K562 (cell line): ENCODE measurements around the gene PRMT5. TPM values are rescaled to one million over a fixed set of nuclear protein-coding genes. Genes with fewer than 3 reads are reported as not detected.

ENCODE experiments used
- ARID2 ChIP-seq: fragments of 450-650 bp; IDR thresholded peaks from 2 replicates; pipeline ENCODE4 v1.6.1; 2017; ENCODE audit warnings: antibody characterized with exemption, mild to moderate bottlenecking
- ATF7 ChIP-seq: fragments of 450-650 bp; IDR thresholded peaks from 2 replicates; pipeline ENCODE4 v1.7.1; 2014; ENCODE audit warnings: mild to moderate bottlenecking, moderate library complexity
- BRCA1 ChIP-seq, 2 experiments: fragments of 450-650 bp in 1 of 2; sonication (generic) in 1 of 2; formaldehyde crosslinking in 1 of 2; IDR thresholded peaks; 2 replicates each; pipeline versions ENCODE4 v1.5.0 to v1.6.1; 2017 to 2020; ENCODE audit warnings: mild to moderate bottlenecking in 1 of 2, missing genetic modification reagents in 1 of 2
- E2F3 ChIP-seq: fragments of 250-450 bp; sonication (Bioruptor Pico); IDR thresholded peaks from 2 replicates; pipeline ENCODE4 v1.4.0; 2020; ENCODE audit warnings: mild to moderate bottlenecking
- E4F1 ChIP-seq: fragments of 250-450 bp; sonication (Bioruptor Pico); IDR thresholded peaks from 2 replicates; pipeline ENCODE4 v1.5.0; 2021; ENCODE audit warnings: mild to moderate bottlenecking, borderline replicate concordance
- ETV5 ChIP-seq: sonication (generic); formaldehyde crosslinking; IDR thresholded peaks from 2 replicates; pipeline ENCODE4 v1.4.0; 2020; ENCODE audit warnings: low read depth, mild to moderate bottlenecking, missing genetic modification reagents
- HNRNPH1 ChIP-seq: fragments of 200-400 bp; formaldehyde crosslinking; optimal IDR thresholded peaks from 2 replicates; pipeline ENCODE3; 2017; ENCODE audit warnings: low read depth, mild to moderate bottlenecking, low read length, moderate library complexity
- LARP7 ChIP-seq: fragments of 450-650 bp; IDR thresholded peaks from 2 replicates; pipeline ENCODE4 v1.6.1; 2016
- MYC ChIP-seq, 2 experiments: fragments of 250-450 bp in 1 of 2; sonication (Bioruptor Pico) in 1 of 2; IDR thresholded peaks; 2 replicates each; pipeline versions ENCODE4 v1.5.1 to v1.6.1; 2012 to 2021; ENCODE audit warnings: low read depth in 2 of 2, borderline replicate concordance in 1 of 2, improper control_type of control experiment in 1 of 2, low read length in 1 of 2, mild to moderate bottlenecking in 1 of 2, moderate library complexity in 1 of 2
- NCOA6 ChIP-seq: fragments of 450-650 bp; IDR thresholded peaks from 2 replicates; pipeline ENCODE4 v1.6.1; 2017; ENCODE audit warnings: mild to moderate bottlenecking
- PHB2 ChIP-seq: fragments of 450-650 bp; IDR thresholded peaks from 2 replicates; pipeline ENCODE4 v1.6.1; 2017; ENCODE audit warnings: low read depth
- POU5F1 ChIP-seq: fragments of 150-350 bp; IDR thresholded peaks from 2 replicates; pipeline ENCODE4 v1.6.1; 2014; ENCODE audit warnings: borderline replicate concordance, low read length, low read depth, mild to moderate bottlenecking; ENCODE audit not compliant: partially characterized antibody
- RBM17 ChIP-seq: fragments of 200-400 bp; formaldehyde crosslinking; IDR thresholded peaks from 2 replicates; pipeline ENCODE4 v1.6.1; 2017; ENCODE audit warnings: low read depth, mild to moderate bottlenecking, low read length, borderline replicate concordance
- RBM39 ChIP-seq: fragments of 200-400 bp; formaldehyde crosslinking; optimal IDR thresholded peaks from 2 replicates; pipeline ENCODE3; 2018; ENCODE audit warnings: low read depth, low read length
- SMAD1 ChIP-seq: fragments of 150-350 bp; IDR thresholded peaks from 2 replicates; pipeline ENCODE4 v1.6.1; 2014; ENCODE audit warnings: low read length, low read depth; ENCODE audit not compliant: partially characterized antibody
- SP1 ChIP-seq: sonication (generic); formaldehyde crosslinking; IDR thresholded peaks from 2 replicates; pipeline ENCODE4 v1.8.1; 2022; ENCODE audit warnings: mild to moderate bottlenecking, missing genetic modification reagents
- TBL1XR1 ChIP-seq, 2 experiments: IDR thresholded peaks; 2 replicates each; pipeline ENCODE4 v1.6.1; 2012; ENCODE audit warnings: improper control_type of control experiment in 2 of 2, low read length in 2 of 2, mild to moderate bottlenecking in 1 of 2
- ZBTB9 ChIP-seq: fragments of 450-650 bp; formaldehyde crosslinking; IDR thresholded peaks from 2 replicates; pipeline ENCODE4 v1.4.0; 2020; ENCODE audit warnings: mild to moderate bottlenecking, moderate library complexity
- ZNF239 ChIP-seq: fragments of 250-450 bp; sonication (Bioruptor Pico); IDR thresholded peaks from 2 replicates; pipeline ENCODE4 v1.4.0; 2020; ENCODE audit warnings: mild to moderate bottlenecking
- ZNF444 ChIP-seq: fragments of 250-450 bp; sonication (Bioruptor Pico); IDR thresholded peaks from 2 replicates; pipeline ENCODE4 v1.4.0; 2020; ENCODE audit warnings: mild to moderate bottlenecking, moderate library complexity
- ZNF592 ChIP-seq: fragments of 450-650 bp; IDR thresholded peaks from 2 replicates; pipeline ENCODE4 v1.6.1; 2017; ENCODE audit warnings: antibody characterized with exemption, mild to moderate bottlenecking
- polyA plus RNA-seq, 8 experiments: library from polyadenylated mRNA; depleted of rRNA in 4 of 8; stranded (reverse) in 5 of 8; unstranded in 3 of 8; fragments of >200 nt; fragmentation: Nextera tagmentation in 2 of 8; fragmentation: Illumina TruSeq in 1 of 8; extraction: Ambion mirVana in 2 of 8; extraction: Trizol in 1 of 8; gene quantifications; 2 replicates each; pipeline versions ENCODE4 v1.2.1 to v1.2.3, GENCODE V29; 2011 to 2014; ENCODE audit warnings: inconsistent platforms in 1 of 8, missing spikeins in 1 of 8
- total RNA-seq, 7 experiments: library from RNA; depleted of rRNA in 6 of 7; stranded (reverse); fragments of >200 nt in 6 of 7; fragmentation: Illumina TruSeq in 2 of 7; extraction: Trizol in 2 of 7; gene quantifications; 2 replicates each; pipeline versions ENCODE4 v1.2.1 to v1.2.3, GENCODE V29; 2011 to 2021; ENCODE audit warnings: low replicate concordance in 1 of 7

PRMT5 gene
- total and polyA plus RNA-seq, 9 of the 15 experiments (the other 6 are each of a cell fraction or from before 2014, with no cell fraction given), result 114 to 552 (median 222) TPM

GRCh38 chr14:22886500-22887259 lies 42.5 kb downstream of the PRMT5 start (continued):
- 0 out of 2 replicates have a peak, but pooled peaks have one; percentile 19 for TF ChIP-seq ATF7
- no peak for TF ChIP-seq HNRNPH1
- TF ChIP-seq TBL1XR1 (IDR thresholded peaks at IDR 0.05; ENCODE audit: low read length in 2 of 2), result no peak
- no peak for TF ChIP-seq RBM39
- peak; percentile 66 for TF ChIP-seq MYC (IDR thresholded peaks at IDR 0.05; ENCODE audit: low read depth, low read length)
- no peak for TF ChIP-seq MYC (CRISPR knock-in tag; IDR thresholded peaks at IDR 0.05; ENCODE audit: borderline replicate concordance, low read depth)
- TF ChIP-seq ZBTB9 (CRISPR knock-in tag), result no peak
- TF ChIP-seq ZNF592, result peak; percentile 90
- TF ChIP-seq LARP7, result no peak
- TF ChIP-seq PHB2, result no peak
- TF ChIP-seq ZNF444 (CRISPR knock-in tag), result no peak
- TF ChIP-seq SP1 (CRISPR knock-in tag), result 0 out of 2 replicates have a peak, but pooled peaks have one; percentile 31
- no peak for TF ChIP-seq SMAD1
- TF ChIP-seq ETV5 (CRISPR knock-in tag), result peak; percentile 70
- TF ChIP-seq POU5F1, result no peak
- TF ChIP-seq NCOA6, result peak; percentile 81
- TF ChIP-seq RBM17, result no peak
- TF ChIP-seq ARID2, result no peak
- TF ChIP-seq E4F1 (CRISPR knock-in tag), result no peak
- TF ChIP-seq E2F3, result no peak
- no peak for TF ChIP-seq ZNF239 (CRISPR knock-in tag)
- TF ChIP-seq BRCA1 (IDR thresholded peaks at IDR 0.05), result no peak
- TF ChIP-seq BRCA1 (CRISPR knock-in tag; IDR thresholded peaks at IDR 0.05), result peak; percentile 98
